GM15510 (cell line): ENCODE measurements around the gene FBXO46.

Experiments used
- POLR2A ChIP-seq: IDR thresholded peaks from 3 replicates; pipeline ENCODE4 v1.6.1; 2011; ENCODE audit warnings: borderline replicate concordance; ENCODE audit not compliant: insufficient read length; ENCODE audit errors: extremely low read depth

The FBXO46 gene

GRCh38 chr19:45716359-45717130 lies 14.2 kb downstream of the FBXO46 start:
- no peak for TF ChIP-seq POLR2A

GRCh38 chr19:45715139-45715538 lies 15.6 kb downstream of the FBXO46 start:
- TF ChIP-seq POLR2A = no peak

GRCh38 chr19:45713141-45713540 lies 17.6 kb downstream of the FBXO46 start:
- no peak for TF ChIP-seq POLR2A

GRCh38 chr19:45712699-45713067 lies 18.0 kb downstream of the FBXO46 start:
- no peak for TF ChIP-seq POLR2A

- TF ChIP-seq POLR2A = no peak
These were observed 18.6 kb downstream of the FBXO46 start for GRCh38 chr19:45711851-45712698.

- no peak for TF ChIP-seq POLR2A
These were observed 20.2 kb downstream of the FBXO46 start for GRCh38 chr19:45710356-45711130.

GRCh38 chr19:45705710-45706415 lies 24.8 kb downstream of the FBXO46 start:
- no peak for TF ChIP-seq POLR2A

- TF ChIP-seq POLR2A = no peak
These were observed 25.6 kb downstream of the FBXO46 start for GRCh38 chr19:45705115-45705514.

- TF ChIP-seq POLR2A = no peak
These were observed 29.0 kb downstream of the FBXO46 start for GRCh38 chr19:45701676-45702075.

GRCh38 chr19:45693106-45693788 lies 37.4 kb downstream of the FBXO46 start:
- TF ChIP-seq POLR2A = no peak

GRCh38 chr19:45692187-45693105 lies 38.2 kb downstream of the FBXO46 start, which contains the start of gene QPCTL:
QPCTL (plus strand) TSS chr19:45692666; CDS start chr19:45692704, 38 bp downstream.
- TF ChIP-seq POLR2A = peak; percentile 94

GRCh38 chr19:45691516-45692186 lies 39.0 kb downstream of the FBXO46 start, which contains the start of gene SNRPD2:
SNRPD2 (minus strand) TSS chr19:45691953; CDS start chr19:45691888, 65 bp downstream.
- peak; percentile 97 for TF ChIP-seq POLR2A
